A549 treated with ZK216348 at 1 μM for 4 hours (cell line): Measurements from ENCODE around the gene IQUB. TPM values are rescaled to one million over a fixed set of nuclear protein-coding genes. Genes with fewer than 3 reads are reported as not detected.

ENCODE experiments used
- total RNA-seq: library from RNA; stranded (reverse); fragments of 200-300 nt; extraction: Qiagen RNA extraction; gene quantifications from 5 replicates; pipeline ENCODE4 v1.2.3, GENCODE V29; 2022; ENCODE audit warnings: low read depth

Gene IQUB
- total RNA-seq = 0.06 to 0.10 TPM in 2 of 5 replicates, not detected in the others

DNA sequence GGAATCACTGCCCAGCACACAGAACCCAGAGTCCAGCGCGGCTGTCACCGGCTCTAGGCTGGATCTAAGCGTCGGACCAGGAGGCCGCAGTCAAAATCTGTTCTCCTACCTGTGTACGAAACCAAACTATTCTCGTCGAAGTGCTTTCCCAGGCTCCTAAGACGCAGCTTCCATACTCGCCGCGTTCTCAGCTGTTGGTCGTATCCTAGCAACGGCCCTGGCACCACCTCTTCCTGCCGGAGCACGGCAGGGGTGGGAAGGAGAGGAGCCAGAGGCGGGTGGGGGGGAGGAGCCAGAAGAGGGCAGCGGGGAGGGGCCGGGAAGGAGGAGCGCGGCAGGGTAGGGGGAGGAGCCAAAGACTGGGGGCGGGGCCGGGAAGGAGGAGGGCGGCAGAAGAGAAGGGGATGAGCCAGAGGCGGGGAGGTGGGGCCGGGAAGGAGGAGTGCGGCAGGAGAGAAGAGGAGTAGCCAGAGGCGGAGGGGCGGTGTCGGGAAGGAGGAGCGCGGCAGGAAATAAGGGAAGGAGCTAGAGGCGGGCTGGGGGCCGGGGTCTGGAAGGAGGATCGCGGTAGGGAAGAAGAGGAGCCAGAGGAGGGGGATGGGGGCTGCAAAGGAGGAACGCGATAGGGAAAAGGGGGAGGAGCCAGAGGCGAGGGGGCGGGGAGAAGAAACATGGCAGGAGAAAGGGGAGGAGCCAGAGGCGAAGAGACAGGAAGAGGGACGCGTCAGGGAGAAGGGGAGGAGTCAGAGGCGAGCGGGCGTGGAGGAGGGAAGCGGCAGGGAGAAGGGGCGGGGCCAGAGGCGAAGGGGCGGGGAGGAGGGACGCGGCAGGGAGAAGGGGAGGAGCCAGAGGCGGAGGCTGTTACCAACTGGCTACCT, at the start of gene IQUB:
Gene IQUB (minus strand): TSS at position 213 of the 878 bp plus-strand sequence. CDS start 22,255 bp downstream, outside the sequence.

DNA sequence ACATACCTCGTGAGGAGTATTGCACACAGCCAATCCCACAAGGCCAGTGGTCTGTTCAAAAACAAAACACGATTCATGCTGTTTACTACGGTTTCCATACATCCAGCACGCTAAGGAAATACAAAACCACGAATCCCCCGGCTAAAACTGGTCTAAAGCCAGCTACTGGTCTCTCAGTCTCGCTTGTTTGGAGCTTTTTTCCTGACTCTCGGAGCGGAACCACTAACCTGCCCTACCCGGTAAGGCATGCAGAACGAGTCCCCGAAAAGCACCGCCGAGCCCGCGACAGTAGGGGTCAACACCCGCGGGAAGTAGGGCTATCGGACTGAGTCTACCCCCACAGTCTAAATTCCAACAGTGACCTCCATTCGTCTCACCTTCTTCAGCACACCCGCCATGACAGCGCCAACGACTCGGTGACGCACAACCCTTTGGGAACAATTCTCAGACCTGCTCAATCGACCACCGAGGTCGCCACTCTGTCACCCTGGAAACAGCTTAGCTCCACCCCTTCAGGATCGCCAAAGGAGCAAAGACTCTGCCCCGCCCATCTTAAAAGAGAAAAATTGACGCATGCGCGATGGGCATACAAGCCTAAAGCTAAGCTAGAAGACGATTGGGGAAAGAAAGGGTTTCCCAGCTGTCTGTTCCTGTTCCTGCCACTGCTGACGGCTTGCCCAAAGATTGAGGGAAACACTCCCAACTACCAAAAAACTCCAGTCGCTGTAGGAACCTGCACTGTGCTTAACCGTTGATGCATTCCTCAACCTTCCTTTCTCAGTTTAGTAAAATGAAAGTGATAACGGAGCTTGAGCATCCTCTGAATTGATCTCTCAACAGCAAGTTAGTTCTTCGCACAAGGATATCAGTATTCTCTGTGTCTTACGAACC, 23.2 kb upstream of the IQUB start, which contains the start of gene NDUFA5:
Gene NDUFA5 (minus strand): TSS at position 421 of the 891 bp plus-strand sequence. CDS start 23 bp downstream, at position 398.

Other genes starting within 250 kb of the IQUB start
- 27.4 to 94.6 TPM (median 31.4 TPM) in 5 replicates for gene NDUFA5, start 23.2 kb upstream of the IQUB start, total RNA-seq
- not detected in 5 replicates for gene ASB15, start 67.2 kb upstream of the IQUB start, total RNA-seq
- gene LMOD2, start 121.3 kb upstream of the IQUB start, total RNA-seq = not detected in 5 replicates
- gene WASL, start 214.4 kb upstream of the IQUB start, total RNA-seq = 13.9 to 25.7 TPM (median 23.1 TPM) in 5 replicates